Measurements from ENCODE around the gene KCNK15.

The KCNK15 gene

GRCh38 chr20:44706301-44707017, 39.2 kb upstream of the KCNK15 start:
- in situ Hi-C loops (cut with HindIII; ENCODE audit: low pct_unique_long_range_greater_than_20kb, low sequenced_read_pairs) = no loop called here
- TF ChIP-seq JUND (IDR thresholded peaks at IDR 0.05; ENCODE audit: low read depth) = no peak
- DNase-seq (ENCODE audit: low read depth in 1 of 2, low spot score in 1 of 2) = no peak

- no peak for DNase-seq (ENCODE audit: low read depth in 1 of 2, low spot score in 1 of 2)
- in situ Hi-C loops (cut with HindIII; ENCODE audit: low pct_unique_long_range_greater_than_20kb, low sequenced_read_pairs) = no loop called here
- TF ChIP-seq JUND (IDR thresholded peaks at IDR 0.05; ENCODE audit: low read depth) = no peak
Observed at GRCh38 chr20:44707018-44707579, 38.6 kb upstream of the KCNK15 start.

GRCh38 chr20:44709380-44709779, 36.3 kb upstream of the KCNK15 start:
- no peak for DNase-seq (ENCODE audit: low read depth in 1 of 2, low spot score in 1 of 2)
- in situ Hi-C loops (cut with HindIII; ENCODE audit: low pct_unique_long_range_greater_than_20kb, low sequenced_read_pairs) = no loop called here

GRCh38 chr20:44709797-44710196, 35.9 kb upstream of the KCNK15 start:
- no peak for TF ChIP-seq JUND (IDR thresholded peaks at IDR 0.05; ENCODE audit: low read depth)
- no peak for DNase-seq (ENCODE audit: low read depth in 1 of 2, low spot score in 1 of 2)
- in situ Hi-C loops (cut with HindIII; ENCODE audit: low pct_unique_long_range_greater_than_20kb, low sequenced_read_pairs) = no loop called here

More at GRCh38 chr20:44709380-44709779, 36.3 kb upstream of the KCNK15 start:
- TF ChIP-seq JUND (IDR thresholded peaks at IDR 0.05; ENCODE audit: low read depth) = no peak

- DNase-seq (ENCODE audit: low read depth in 1 of 2, low spot score in 1 of 2) = no peak
- in situ Hi-C loops (cut with HindIII; ENCODE audit: low pct_unique_long_range_greater_than_20kb, low sequenced_read_pairs) = no loop called here
- no peak for TF ChIP-seq JUND (IDR thresholded peaks at IDR 0.05; ENCODE audit: low read depth)
Observed at GRCh38 chr20:44711237-44711636, 34.4 kb upstream of the KCNK15 start.

- no peak for TF ChIP-seq JUND (IDR thresholded peaks at IDR 0.05; ENCODE audit: low read depth)
- in situ Hi-C loops (cut with HindIII; ENCODE audit: low pct_unique_long_range_greater_than_20kb, low sequenced_read_pairs) = no loop called here
- DNase-seq (ENCODE audit: low read depth in 1 of 2, low spot score in 1 of 2) = no peak
Observed at GRCh38 chr20:44714102-44714700, 31.5 kb upstream of the KCNK15 start.

- in situ Hi-C loops (cut with HindIII; ENCODE audit: low pct_unique_long_range_greater_than_20kb, low sequenced_read_pairs) = no loop called here
- TF ChIP-seq JUND (IDR thresholded peaks at IDR 0.05; ENCODE audit: low read depth) = no peak
- DNase-seq (ENCODE audit: low read depth in 1 of 2, low spot score in 1 of 2) = peak; percentile 78 to 83
Observed at GRCh38 chr20:44714701-44715498, 30.8 kb upstream of the KCNK15 start, which contains the start of gene CCN5. Gene CCN5, plus strand, starts transcription at chr20:44715369. Its CDS starts 22 bp downstream, at chr20:44715391.

- DNase-seq (ENCODE audit: low read depth in 1 of 2, low spot score in 1 of 2) = no peak
- in situ Hi-C loops (cut with HindIII; ENCODE audit: low pct_unique_long_range_greater_than_20kb, low sequenced_read_pairs) = no loop called here
- no peak for TF ChIP-seq JUND (IDR thresholded peaks at IDR 0.05; ENCODE audit: low read depth)
Observed at GRCh38 chr20:44715499-44716308, 30.0 kb upstream of the KCNK15 start.

- TF ChIP-seq JUND (IDR thresholded peaks at IDR 0.05; ENCODE audit: low read depth) = no peak
- peak in 1 of 2 experiments; percentile 82 for DNase-seq (ENCODE audit: low read depth in 1 of 2, low spot score in 1 of 2)
- in situ Hi-C loops (cut with HindIII; ENCODE audit: low pct_unique_long_range_greater_than_20kb, low sequenced_read_pairs) = no loop called here
Observed at GRCh38 chr20:44716309-44717106, 29.2 kb upstream of the KCNK15 start.

- in situ Hi-C loops (cut with HindIII; ENCODE audit: low pct_unique_long_range_greater_than_20kb, low sequenced_read_pairs) = no loop called here
- no peak for DNase-seq (ENCODE audit: low read depth in 1 of 2, low spot score in 1 of 2)
- TF ChIP-seq JUND (IDR thresholded peaks at IDR 0.05; ENCODE audit: low read depth) = no peak
Observed at GRCh38 chr20:44717986-44718385, 27.7 kb upstream of the KCNK15 start.

GRCh38 chr20:44719841-44720240, 25.8 kb upstream of the KCNK15 start:
- no peak for DNase-seq (ENCODE audit: low read depth in 1 of 2, low spot score in 1 of 2)
- TF ChIP-seq JUND (IDR thresholded peaks at IDR 0.05; ENCODE audit: low read depth) = no peak
- in situ Hi-C loops (cut with HindIII; ENCODE audit: low pct_unique_long_range_greater_than_20kb, low sequenced_read_pairs) = no loop called here
